Duodenal mucosa (tissue), 2 donors: ENCODE measurements around the gene MTR.

Experiments used
- H3K27ac ChIP-seq: one replicate; pipeline ENCODE4 v1.7.0; 2013; ENCODE audit warnings: low read depth, low read length
- H3K27me3 ChIP-seq, 2 donors: one replicate each; pipeline ENCODE4 v1.7.0; 2013; ENCODE audit warnings: low read length in 2 of 2, control low read depth in 1 of 2; ENCODE audit not compliant: insufficient read depth in 2 of 2, control insufficient read depth in 1 of 2
- H3K36me3 ChIP-seq, 2 donors: one replicate each; pipeline ENCODE4 v1.7.0; 2013; ENCODE audit warnings: low read length in 2 of 2, control low read depth in 1 of 2; ENCODE audit not compliant: insufficient read depth in 2 of 2, control insufficient read depth in 1 of 2
- H3K4me1 ChIP-seq, 2 donors: one replicate each; pipeline ENCODE4 v1.7.0; 2013; ENCODE audit warnings: low read length in 2 of 2, control low read depth in 1 of 2; ENCODE audit not compliant: insufficient read depth in 2 of 2, control insufficient read depth in 1 of 2
- H3K4me3 ChIP-seq, 2 donors: one replicate each; pipeline ENCODE4 v1.7.0; 2013; ENCODE audit warnings: low read length in 2 of 2, low read depth in 1 of 2
- H3K9ac ChIP-seq, 2 donors: one replicate each; pipeline ENCODE4 v1.7.0; 2013; ENCODE audit warnings: low read length in 2 of 2, low read depth in 1 of 2
- H3K9me3 ChIP-seq, 2 donors: one replicate each; pipeline ENCODE4 v1.7.0; 2013; ENCODE audit warnings: low read length in 2 of 2, control low read depth in 1 of 2; ENCODE audit not compliant: control insufficient read depth in 1 of 2

MTR gene

GRCh38 chr1:236795035-236795756 lies at the start of gene MTR:
Gene MTR, plus strand, starts transcription at chr1:236795292. Its CDS starts 412 bp downstream, at chr1:236795704.
- peaks cover 6 to 8% of the 10 kb centered on the region in 2 donors for H3K4me1 ChIP-seq
- peak within 1 kb of the TSS; percentile 95 to 96 for H3K4me3 ChIP-seq
- H3K9me3 ChIP-seq = no peaks in the 10 kb centered on the region
- peak within 1 kb of the TSS; percentile 89 for H3K27ac ChIP-seq
- no peaks in the 10 kb centered on the region for H3K36me3 ChIP-seq
- peak within 1 kb of the TSS; percentile 82 to 89 for H3K9ac ChIP-seq
- H3K27me3 ChIP-seq = no peaks in the 10 kb centered on the region

- H3K27me3 ChIP-seq = no peaks in the 10 kb centered on the region
- no peaks in the 10 kb centered on the region for H3K4me1 ChIP-seq
- no peak overlapping the region for H3K9ac ChIP-seq
- H3K27ac ChIP-seq = no peak overlapping the region
- H3K4me3 ChIP-seq = no peak overlapping the region
- H3K9me3 ChIP-seq = no peaks in the 10 kb centered on the region
- H3K36me3 ChIP-seq = no peaks in the 10 kb centered on the region
Measured at GRCh38 chr1:236746785-236747184, 48.3 kb upstream of the MTR start.

GRCh38 chr1:236747311-236747985 lies 47.6 kb upstream of the MTR start:
- Histone ChIP-seq H3K27ac (no peak overlapping the region), H3K36me3 (no peaks in the 10 kb centered on the region), H3K9me3 (no peaks in the 10 kb centered on the region), H3K4me3 (no peak overlapping the region), H3K9ac (no peak overlapping the region), H3K27me3 (no peaks in the 10 kb centered on the region), H3K4me1 (no peaks in the 10 kb centered on the region)

GRCh38 chr1:236748268-236748870 lies 46.7 kb upstream of the MTR start:
- H3K27ac ChIP-seq = no peak overlapping the region
- no peak overlapping the region for H3K9ac ChIP-seq
- H3K4me3 ChIP-seq = no peak overlapping the region
- H3K9me3 ChIP-seq = no peaks in the 10 kb centered on the region
- H3K4me1 ChIP-seq = no peaks in the 10 kb centered on the region
- H3K27me3 ChIP-seq = no peaks in the 10 kb centered on the region
- no peaks in the 10 kb centered on the region for H3K36me3 ChIP-seq

GRCh38 chr1:236750928-236751327 lies 44.2 kb upstream of the MTR start:
- no peak overlapping the region for H3K27ac ChIP-seq

GRCh38 chr1:236751385-236751784 lies 43.7 kb upstream of the MTR start:
- Histone ChIP-seq H3K4me1 (no peaks in the 10 kb centered on the region), H3K9ac (no peak overlapping the region), H3K36me3 (no peaks in the 10 kb centered on the region), H3K4me3 (no peak overlapping the region), H3K27me3 (no peaks in the 10 kb centered on the region), H3K27ac (no peak overlapping the region), H3K9me3 (no peaks in the 10 kb centered on the region)

More at GRCh38 chr1:236750928-236751327, 44.2 kb upstream of the MTR start:
- no peaks in the 10 kb centered on the region for H3K27me3 ChIP-seq
- no peaks in the 10 kb centered on the region for H3K4me1 ChIP-seq
- no peaks in the 10 kb centered on the region for H3K9me3 ChIP-seq
- H3K9ac ChIP-seq = no peak overlapping the region
- H3K36me3 ChIP-seq = no peaks in the 10 kb centered on the region
- no peak overlapping the region for H3K4me3 ChIP-seq

- Histone ChIP-seq H3K4me3 (no peak overlapping the region), H3K9ac (no peak overlapping the region), H3K9me3 (no peaks in the 10 kb centered on the region), H3K36me3 (no peaks in the 10 kb centered on the region), H3K27me3 (no peaks in the 10 kb centered on the region), H3K27ac (no peak overlapping the region), H3K4me1 (no peaks in the 10 kb centered on the region)
Measured at GRCh38 chr1:236751935-236752334, 43.2 kb upstream of the MTR start.

GRCh38 chr1:236753516-236753915 lies 41.6 kb upstream of the MTR start:
- Histone ChIP-seq H3K4me3 (no peak overlapping the region), H3K27me3 (no peaks in the 10 kb centered on the region), H3K4me1 (no peaks in the 10 kb centered on the region), H3K9ac (no peak overlapping the region), H3K36me3 (no peaks in the 10 kb centered on the region), H3K9me3 (no peaks in the 10 kb centered on the region), H3K27ac (no peak overlapping the region)

- no peak overlapping the region for H3K4me3 ChIP-seq
- H3K9me3 ChIP-seq = no peaks in the 10 kb centered on the region
- H3K27me3 ChIP-seq = no peaks in the 10 kb centered on the region
- no peaks in the 10 kb centered on the region for H3K36me3 ChIP-seq
- no peaks in the 10 kb centered on the region for H3K4me1 ChIP-seq
- no peak overlapping the region for H3K27ac ChIP-seq
- H3K9ac ChIP-seq = no peak overlapping the region
Measured at GRCh38 chr1:236753964-236754363, 41.1 kb upstream of the MTR start.

- H3K27ac ChIP-seq = no peak overlapping the region
- H3K27me3 ChIP-seq = no peaks in the 10 kb centered on the region
- H3K4me3 ChIP-seq = no peak overlapping the region
- no peaks in the 10 kb centered on the region for H3K36me3 ChIP-seq
- H3K9me3 ChIP-seq = no peaks in the 10 kb centered on the region
- H3K9ac ChIP-seq = no peak overlapping the region
- no peaks in the 10 kb centered on the region for H3K4me1 ChIP-seq
Measured at GRCh38 chr1:236754525-236755210, 40.4 kb upstream of the MTR start.
